ENCODE measurements around the gene OR51B5.
"Not testable (repeated sequence)": the region's sequence is repeated elsewhere in the genome, so short reads cannot be mapped to it uniquely, and the experiment has no call there.

OR51B5 gene

DNA sequence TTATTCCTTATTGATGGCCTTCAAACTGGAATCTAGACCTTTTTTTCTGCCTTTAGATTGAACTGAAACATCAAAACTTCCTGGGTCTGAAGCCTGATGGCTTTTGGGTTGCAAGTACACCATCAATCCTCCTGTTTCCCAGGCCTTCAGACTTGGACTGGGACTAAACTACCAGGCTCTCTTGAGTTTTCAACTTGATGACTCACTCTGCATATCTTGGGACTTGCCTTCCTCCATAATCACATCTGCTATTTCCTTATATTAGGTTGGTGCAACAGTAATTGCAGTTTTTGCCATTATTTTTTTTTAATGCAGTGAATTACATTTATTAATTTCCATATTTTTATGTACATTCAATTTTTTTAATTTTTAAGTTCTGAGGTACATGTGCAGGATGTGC is 7.0 kb downstream of the OR51B5 start:
- Histone ChIP-seq H3K27me3 (ENCODE audit: control insufficient read depth, insufficient read depth, low read length) (no peaks in the 10 kb centered on the region), H3K4me2 (ENCODE audit: low read length) (no peak overlapping the region), H3K36me3 (ENCODE audit: control insufficient read depth, insufficient read depth, low read length) (no peaks in the 10 kb centered on the region), H3K27ac (no peak overlapping the region), H3K9me3 (ENCODE audit: control insufficient read depth, low read length) (no peaks in the 10 kb centered on the region), H3K79me2 (no peaks in the 10 kb centered on the region), H3K4me1 (no peaks in the 10 kb centered on the region), H3K9ac (no peak overlapping the region), H3K4me3 (ENCODE audit: low read depth, low read length) (no peak overlapping the region), H2AFZ (no peak overlapping the region)
- TF ChIP-seq, protein P1, sequence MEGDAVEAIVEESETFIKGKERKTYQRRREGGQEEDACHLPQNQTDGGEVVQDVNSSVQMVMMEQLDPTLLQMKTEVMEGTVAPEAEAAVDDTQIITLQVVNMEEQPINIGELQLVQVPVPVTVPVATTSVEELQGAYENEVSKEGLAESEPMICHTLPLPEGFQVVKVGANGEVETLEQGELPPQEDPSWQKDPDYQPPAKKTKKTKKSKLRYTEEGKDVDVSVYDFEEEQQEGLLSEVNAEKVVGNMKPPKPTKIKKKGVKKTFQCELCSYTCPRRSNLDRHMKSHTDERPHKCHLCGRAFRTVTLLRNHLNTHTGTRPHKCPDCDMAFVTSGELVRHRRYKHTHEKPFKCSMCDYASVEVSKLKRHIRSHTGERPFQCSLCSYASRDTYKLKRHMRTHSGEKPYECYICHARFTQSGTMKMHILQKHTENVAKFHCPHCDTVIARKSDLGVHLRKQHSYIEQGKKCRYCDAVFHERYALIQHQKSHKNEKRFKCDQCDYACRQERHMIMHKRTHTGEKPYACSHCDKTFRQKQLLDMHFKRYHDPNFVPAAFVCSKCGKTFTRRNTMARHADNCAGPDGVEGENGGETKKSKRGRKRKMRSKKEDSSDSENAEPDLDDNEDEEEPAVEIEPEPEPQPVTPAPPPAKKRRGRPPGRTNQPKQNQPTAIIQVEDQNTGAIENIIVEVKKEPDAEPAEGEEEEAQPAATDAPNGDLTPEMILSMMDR (IDR thresholded peaks at IDR 0.05), result no peak

DNA sequence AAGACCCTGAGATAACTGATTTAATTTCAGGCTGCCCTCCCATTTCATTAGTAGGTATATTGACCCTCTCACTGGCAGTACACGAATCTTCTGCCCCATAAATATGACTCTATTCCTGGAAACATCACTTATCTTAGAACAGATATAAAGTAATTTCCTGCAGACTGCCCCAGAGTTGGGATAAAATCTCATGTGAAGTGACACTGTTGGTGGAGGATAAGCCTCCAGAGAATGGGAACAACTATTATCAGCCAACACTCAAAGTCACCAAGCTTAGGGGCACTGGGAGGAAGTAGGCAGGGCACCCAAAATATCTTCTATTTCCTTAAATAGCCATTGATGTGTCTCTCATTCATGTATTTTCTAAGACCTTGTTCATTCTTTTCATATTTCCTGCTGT is 8.2 kb downstream of the OR51B5 start:
- Histone ChIP-seq H2AFZ (no peak overlapping the region), H3K36me3 (ENCODE audit: control insufficient read depth, insufficient read depth, low read length) (no peaks in the 10 kb centered on the region), H3K4me3 (ENCODE audit: low read depth, low read length) (no peak overlapping the region), H3K27ac (no peak overlapping the region), H3K9ac (no peak overlapping the region), H3K9me3 (ENCODE audit: control insufficient read depth, low read length) (no peaks in the 10 kb centered on the region), H3K79me2 (no peaks in the 10 kb centered on the region), H3K4me1 (no peaks in the 10 kb centered on the region), H3K27me3 (ENCODE audit: control insufficient read depth, insufficient read depth, low read length) (no peaks in the 10 kb centered on the region), H3K4me2 (ENCODE audit: low read length) (no peak overlapping the region)
- TF ChIP-seq, protein P1 (IDR thresholded peaks at IDR 0.05), result no peak

DNA sequence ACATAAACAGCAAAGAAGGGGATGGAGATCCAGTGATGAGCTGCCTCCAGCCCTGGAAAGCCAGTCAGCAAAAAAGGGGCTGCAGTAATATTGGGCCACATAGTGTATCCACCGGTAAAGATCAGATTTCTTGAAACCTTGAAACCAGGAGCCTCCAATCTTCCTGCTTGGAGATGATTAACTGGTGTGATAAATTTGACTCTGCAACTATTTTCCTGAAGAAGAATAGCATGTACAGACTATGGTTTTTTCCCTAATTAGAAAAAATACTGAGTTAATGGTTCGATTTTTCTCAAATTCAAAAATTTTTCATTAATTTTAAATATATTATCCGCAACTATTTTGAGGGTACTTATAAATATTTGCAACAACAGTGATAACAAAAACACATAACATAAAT is 19.1 kb downstream of the OR51B5 start, which contains the start of gene OR51B2:
Gene OR51B2, minus strand, starts transcription at position 101 of the 400 bp plus-strand sequence. Its CDS starts 0 bp downstream, at position 101.
- H3K27ac ChIP-seq, result no peak within 1 kb of the TSS
- H2AFZ ChIP-seq, result no peak within 1 kb of the TSS
- H3K27me3 ChIP-seq (ENCODE audit: control insufficient read depth, insufficient read depth, low read length), result no peaks in the 10 kb centered on the region
- H3K9ac ChIP-seq, result no peak within 1 kb of the TSS
- no peaks in the 10 kb centered on the region for H3K9me3 ChIP-seq (ENCODE audit: control insufficient read depth, low read length)
- no peaks in the 10 kb centered on the region for H3K36me3 ChIP-seq (ENCODE audit: control insufficient read depth, insufficient read depth, low read length)
- no peak within 1 kb of the TSS for H3K4me3 ChIP-seq (ENCODE audit: low read depth, low read length)
- no peaks in the 10 kb centered on the region for H3K4me1 ChIP-seq
- no peak within 1 kb of the TSS for H3K4me2 ChIP-seq (ENCODE audit: low read length)
- H3K79me2 ChIP-seq, result no peaks in the 10 kb centered on the region
- TF ChIP-seq, protein P1 (IDR thresholded peaks at IDR 0.05), result no peak

DNA sequence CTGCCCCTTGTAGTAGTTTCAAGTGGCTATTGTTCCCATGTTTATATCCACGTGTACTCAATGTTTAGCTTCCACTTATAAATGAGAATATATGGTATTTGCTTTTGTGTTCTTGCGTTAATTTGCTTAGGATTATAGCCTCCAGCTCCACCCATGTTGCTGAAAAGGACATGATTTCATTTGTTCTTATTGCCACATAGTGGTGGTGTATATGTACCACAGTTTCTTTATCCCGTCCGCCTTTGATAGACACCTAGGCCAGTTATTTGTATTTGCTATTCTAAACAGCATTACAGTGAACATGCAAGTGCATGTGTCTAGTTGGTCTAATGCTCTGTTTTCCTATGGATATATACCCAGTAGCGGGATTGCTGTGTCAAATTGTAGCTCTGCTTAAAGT is 26.0 kb downstream of the OR51B5 start:
- TF ChIP-seq, protein P1 (IDR thresholded peaks at IDR 0.05), result no peak
- H3K9ac ChIP-seq, result no peak overlapping the region
- H3K27ac ChIP-seq, result no peak overlapping the region
- no peaks in the 10 kb centered on the region for H3K9me3 ChIP-seq (ENCODE audit: control insufficient read depth, low read length)
- no peak overlapping the region for H3K4me2 ChIP-seq (ENCODE audit: low read length)
- no peaks in the 10 kb centered on the region for H3K79me2 ChIP-seq
- no peak overlapping the region for H3K4me3 ChIP-seq (ENCODE audit: low read depth, low read length)
- no peaks in the 10 kb centered on the region for H3K36me3 ChIP-seq (ENCODE audit: control insufficient read depth, insufficient read depth, low read length)
- H3K27me3 ChIP-seq (ENCODE audit: control insufficient read depth, insufficient read depth, low read length), result no peaks in the 10 kb centered on the region
- H2AFZ ChIP-seq, result no peak overlapping the region
- no peaks in the 10 kb centered on the region for H3K4me1 ChIP-seq

DNA sequence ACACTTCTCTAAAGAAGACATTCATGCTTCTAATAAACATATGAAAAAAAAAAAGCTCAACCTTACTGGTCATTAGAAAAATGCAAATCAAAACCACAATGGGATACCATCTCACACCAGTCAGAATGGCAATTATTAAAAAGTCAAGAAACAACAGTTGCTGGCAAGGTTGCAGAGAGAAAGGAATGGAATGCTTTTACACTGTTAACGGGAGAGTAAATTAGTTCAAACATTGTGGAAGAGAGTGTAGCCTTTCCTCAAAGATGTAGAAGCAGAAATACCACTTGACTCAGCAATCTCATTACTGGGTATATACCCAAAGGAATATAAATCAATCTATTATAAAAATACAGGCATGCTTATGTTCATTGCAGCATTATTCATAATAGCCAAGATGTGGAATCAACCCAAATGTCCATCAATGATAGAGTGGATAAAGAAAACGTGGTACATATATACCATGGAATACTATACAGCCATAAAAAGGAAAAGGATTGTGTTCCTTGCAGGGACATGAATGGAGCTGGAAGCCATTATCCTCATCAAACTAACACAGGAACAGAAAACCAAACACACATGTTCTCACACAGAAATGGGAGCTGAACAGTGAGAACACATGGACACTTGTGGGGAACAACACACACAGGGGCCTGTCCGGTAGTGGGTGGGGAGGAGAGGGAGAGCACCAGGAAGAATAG is 29.8 kb downstream of the OR51B5 start:
- H3K27ac ChIP-seq; H3K9me3 ChIP-seq (ENCODE audit: control insufficient read depth, low read length); H3K4me1 ChIP-seq; H3K27me3 ChIP-seq (ENCODE audit: control insufficient read depth, insufficient read depth, low read length); H3K79me2 ChIP-seq; H2AFZ ChIP-seq; H3K4me3 ChIP-seq (ENCODE audit: low read depth, low read length); H3K36me3 ChIP-seq (ENCODE audit: control insufficient read depth, insufficient read depth, low read length); H3K9ac ChIP-seq; H3K4me2 ChIP-seq (ENCODE audit: low read length): not testable (repeated sequence)

Data from parathyroid adenoma (tissue), 2 donors.